Spleen (tissue), 11 donors: ENCODE data around the gene HCAR3. TPM values are rescaled to one million over a fixed set of nuclear protein-coding genes. Genes with fewer than 3 reads are reported as not detected.

Source experiments
- DNase-seq: peaks from one replicate; pipeline ENCODE4 v3.0.0-alpha.2; 2020
- H3K27ac ChIP-seq, 8 donors: fragments of 200-600 bp; sonication (generic) in 7 of 8; 1 replicate in 4 of 8; 2 replicates in 4 of 8; pipeline versions ENCODE4 v1.5.0 to v1.8.0; 2016 to 2021; ENCODE audit warnings: inconsistent platforms in 4 of 8, mild to moderate bottlenecking in 4 of 8, moderate library complexity in 1 of 8
- H3K27me3 ChIP-seq, 7 donors: fragments of 200-600 bp; sonication (generic) in 6 of 7; replicated peaks in 1 of 7; 1 replicate in 4 of 7; 2 replicates in 3 of 7; pipeline versions ENCODE4 v1.5.0 to v1.8.0; 2016 to 2021; ENCODE audit warnings: inconsistent platforms in 3 of 7, mild to moderate bottlenecking in 1 of 7
- H3K36me3 ChIP-seq, 6 donors: fragments of 200-600 bp; sonication (generic) in 5 of 6; 1 replicate in 4 of 6; 2 replicates in 2 of 6; pipeline versions ENCODE4 v1.5.0 to v1.8.0; 2016 to 2021; ENCODE audit warnings: inconsistent platforms in 2 of 6
- H3K4me1 ChIP-seq, 6 donors: fragments of 200-600 bp; sonication (generic) in 5 of 6; 1 replicate in 3 of 6; 2 replicates in 3 of 6; pipeline versions ENCODE4 v1.5.0 to v1.8.0; 2016 to 2021; ENCODE audit warnings: inconsistent platforms in 3 of 6
- H3K4me3 ChIP-seq, 8 donors: fragments of 200-600 bp; sonication (generic) in 7 of 8; 1 replicate in 4 of 8; 2 replicates in 4 of 8; pipeline versions ENCODE4 v1.5.0 to v1.8.0; 2016 to 2021; ENCODE audit warnings: inconsistent platforms in 4 of 8, mild to moderate bottlenecking in 4 of 8, moderate library complexity in 2 of 8
- H3K9me3 ChIP-seq, 8 donors: fragments of 200-600 bp; sonication (generic) in 7 of 8; 1 replicate in 4 of 8; 2 replicates in 4 of 8; pipeline versions ENCODE4 v1.5.0 to v1.8.0; 2016 to 2021; ENCODE audit warnings: inconsistent platforms in 4 of 8
- POLR2A ChIP-seq, 3 donors: fragments of 450-650 bp; IDR thresholded peaks; one replicate each; pipeline ENCODE4 v1.5.1; 2017; ENCODE audit warnings: antibody characterized with exemption in 3 of 3, mild to moderate bottlenecking in 1 of 3
- POLR2AphosphoS5 ChIP-seq, 3 donors: sonication (generic); formaldehyde crosslinking; IDR thresholded peaks; one replicate each; pipeline ENCODE4 v1.5.1; 2017; ENCODE audit warnings: antibody characterized with exemption in 3 of 3
- WGBS, 5 donors: extraction: QIAGEN DNeasy Blood & Tissue Kit in 3 of 5; methylation state at CpG; one replicate each; pipeline versions ENCODE4 v1.1.5 to v1.1.7; 2013 to 2018; 5-methylcytosine and 5-hydroxymethylcytosine counted together
- intact Hi-C: fragments of 100-400 bp; cut with DNase I; formaldehyde crosslinking; loops from one replicate; pipeline ENCODE4 v1.15.0; 2023; ENCODE audit warnings: low total_unique reads
- polyA plus RNA-seq, 3 donors: library from polyadenylated mRNA; stranded (reverse); fragments of 200-250 nt; gene quantifications; one replicate each; pipeline ENCODE4 v1.2.1, GENCODE V29; 2013
- total RNA-seq, 7 donors: library from RNA; depleted of rRNA in 3 of 7; stranded (reverse); fragments of >200 nt in 3 of 7; fragmentation: NEBNext Ultra II Directional in 4 of 7; extraction: Animal tissue kit (Norgen Biotek cat#: 25700) in 4 of 7; gene quantifications; one replicate each; pipeline versions ENCODE4 v1.1.0 to v1.2.1, GENCODE V29; 2016 to 2021
- TF ChIP-seq, protein P1 (sequence below), 11 experiments: fragments of 200-600 bp in 7 of 11; fragments of 450-650 bp in 4 of 11; sonication (generic) in 4 of 11; IDR thresholded peaks in 8 of 11; conservative IDR thresholded peaks in 3 of 11; 1 replicate in 7 of 11; 2 replicates in 4 of 11; pipeline versions ENCODE4 v1.4.0 to v1.8.0; 2016 to 2021; ENCODE audit warnings: antibody characterized with exemption in 11 of 11, inconsistent platforms in 4 of 11, mild to moderate bottlenecking in 1 of 11
- donor health status: healthy with polysubstance abuse.
- donor health status: DM: no; HTN: no; CAD: no; lungs with moderate emphysema.
- donor health status: DM: no; HTN: no; CAD: no.
- donor health status: Bipolar disorder and iron deficiency.
- donor health status: healthy.
- donor health status: DM: no; HTN: no; CAD: no.
- donor health status: DM: yes; HTN: yes; CAD: no.

The HCAR3 gene
- total and polyA plus RNA-seq, 10 donors = 0.36 to 92.8 (median 19.2) TPM

DNA sequence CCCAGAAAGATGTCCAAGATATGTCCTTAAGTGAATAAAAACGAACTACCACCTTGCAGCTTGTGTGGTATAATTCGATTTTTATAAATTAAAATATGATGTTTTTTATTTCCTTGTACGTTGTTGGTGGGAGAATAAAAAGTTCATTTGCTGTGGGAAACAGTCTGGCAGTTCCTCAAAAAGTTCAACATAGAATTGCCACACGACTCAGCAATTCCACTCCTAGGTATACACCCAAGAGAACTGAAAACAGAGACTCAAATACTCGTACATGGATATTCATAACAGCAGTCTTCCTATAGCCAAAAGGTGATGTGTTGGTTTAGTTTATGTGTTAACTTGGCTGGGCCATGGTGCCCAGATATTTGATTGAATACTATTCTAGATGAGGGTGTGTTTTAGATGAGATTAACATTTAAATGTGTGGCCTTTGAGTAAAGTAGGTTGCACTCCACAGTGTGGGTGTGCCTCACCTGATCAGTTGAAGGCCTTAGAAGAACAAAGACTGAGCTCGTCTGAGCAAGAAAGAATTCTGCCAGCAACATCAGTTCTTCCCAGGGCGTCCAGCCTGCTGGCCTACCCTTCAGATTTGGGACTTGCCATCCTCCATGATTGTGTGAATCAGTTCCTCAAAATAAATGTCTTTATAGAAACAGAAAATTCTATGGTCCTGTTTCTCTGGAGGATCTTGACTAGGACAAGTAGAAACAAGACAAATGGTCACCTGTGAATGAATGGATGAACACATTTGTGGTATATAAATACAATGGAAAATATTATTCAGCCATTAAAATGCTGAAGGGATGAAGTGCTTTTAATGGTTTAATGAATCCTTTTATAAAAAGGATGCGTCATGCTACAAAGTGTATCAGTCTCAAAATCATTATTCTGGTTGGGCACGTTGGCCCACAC, 30.9 kb upstream of the HCAR3 start:
- no peak for DNase-seq
- Histone ChIP-seq H3K36me3 (no peaks in the 10 kb centered on the region), H3K4me1 (peaks cover 0 to 52% (median 9%) of the 10 kb centered on the region in 6 donors), H3K27me3 (peaks cover 0 to under 1% (median 0%) of the 10 kb centered on the region in 7 donors), H3K27ac (peak overlapping the region in 5 of 8 donors; percentile 21 to 69 (median 53)), H3K4me3 (no peak overlapping the region), H3K9me3 (no peaks in the 10 kb centered on the region)
- TF ChIP-seq POLR2AphosphoS5 (IDR thresholded peaks at IDR 0.05) (no peak), POLR2A (IDR thresholded peaks at IDR 0.05) (no peak)
- WGBS, 5 donors = 67 to 78% (median 71%) methylated on average over 9 of the region's 9 CpGs
- intact Hi-C loops = no loop called here

DNA sequence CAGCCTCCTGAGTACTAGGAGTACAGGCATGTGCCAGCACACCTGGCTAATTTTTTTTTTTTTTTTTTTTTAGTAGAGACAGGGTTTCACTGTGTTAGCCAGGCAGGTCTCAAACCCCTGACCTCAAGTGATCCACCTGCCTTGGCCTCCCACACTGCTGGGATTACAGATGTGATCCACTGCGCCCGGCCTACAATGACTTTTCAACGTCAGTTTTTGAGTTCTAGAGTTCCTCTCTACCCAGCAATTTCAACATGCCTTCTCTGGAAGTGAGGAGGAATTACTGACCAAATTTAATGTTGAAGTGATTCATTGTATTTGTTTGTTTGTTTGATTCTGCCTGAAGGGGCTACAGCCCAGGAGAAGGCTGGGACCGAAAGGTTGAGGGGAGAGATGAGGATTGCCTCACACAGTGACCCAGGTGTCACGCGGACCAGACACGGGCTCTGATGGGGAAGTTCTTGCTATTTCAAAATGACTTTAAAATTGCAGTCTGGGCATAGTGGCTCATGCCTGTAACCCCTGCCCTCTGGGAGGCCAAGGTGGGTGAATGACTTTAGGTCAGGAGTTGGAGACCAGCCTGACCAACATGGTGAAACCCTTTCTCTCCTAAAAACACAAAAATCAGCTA, 27.4 kb upstream of the HCAR3 start:
- Histone ChIP-seq H3K4me3 (peak overlapping the region in 1 of 8 donors; percentile 47), H3K9me3 (no peaks in the 10 kb centered on the region), H3K27me3 (no peaks in the 10 kb centered on the region), H3K4me1 (peaks cover 0 to 30% (median 0%) of the 10 kb centered on the region in 6 donors), H3K36me3 (no peaks in the 10 kb centered on the region), H3K27ac (peak overlapping the region in 7 of 8 donors; percentile 15 to 81 (median 66))
- TF ChIP-seq POLR2AphosphoS5 (IDR thresholded peaks at IDR 0.05) (peak in 1 of 3 donors; percentile 48), POLR2A (IDR thresholded peaks at IDR 0.05) (no peak)
- DNase-seq = peak; percentile 87
- intact Hi-C loops = no loop called here
- 55 to 88% (median 76%) methylated on average over 7 of the region's 7 CpGs for WGBS, 5 donors

DNA sequence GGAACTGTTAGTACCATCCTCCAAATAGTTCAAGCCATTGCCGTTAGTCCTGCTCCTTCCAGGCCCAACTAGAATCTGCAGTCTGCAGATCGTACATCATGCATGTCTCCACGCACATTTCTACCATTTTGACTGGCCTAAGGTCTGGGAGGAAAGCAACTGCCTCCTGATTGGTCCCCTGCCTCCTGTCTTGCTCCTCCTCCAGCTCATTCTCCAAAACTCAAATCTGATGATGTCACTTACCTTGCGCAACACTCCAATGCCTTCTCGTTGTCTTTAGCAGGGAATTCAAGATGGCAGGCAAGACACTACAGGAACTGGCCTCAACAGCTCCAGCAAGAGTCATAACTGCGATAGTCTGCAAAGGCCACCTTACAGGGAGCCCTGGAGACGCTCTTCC, 23.7 kb upstream of the HCAR3 start:
- WGBS, 5 donors = 91 to 94% (median 92%) methylated on average over 7 of the region's 7 CpGs
- TF ChIP-seq POLR2AphosphoS5 (IDR thresholded peaks at IDR 0.05) (no peak), POLR2A (IDR thresholded peaks at IDR 0.05) (no peak)
- TF ChIP-seq, protein P1, sequence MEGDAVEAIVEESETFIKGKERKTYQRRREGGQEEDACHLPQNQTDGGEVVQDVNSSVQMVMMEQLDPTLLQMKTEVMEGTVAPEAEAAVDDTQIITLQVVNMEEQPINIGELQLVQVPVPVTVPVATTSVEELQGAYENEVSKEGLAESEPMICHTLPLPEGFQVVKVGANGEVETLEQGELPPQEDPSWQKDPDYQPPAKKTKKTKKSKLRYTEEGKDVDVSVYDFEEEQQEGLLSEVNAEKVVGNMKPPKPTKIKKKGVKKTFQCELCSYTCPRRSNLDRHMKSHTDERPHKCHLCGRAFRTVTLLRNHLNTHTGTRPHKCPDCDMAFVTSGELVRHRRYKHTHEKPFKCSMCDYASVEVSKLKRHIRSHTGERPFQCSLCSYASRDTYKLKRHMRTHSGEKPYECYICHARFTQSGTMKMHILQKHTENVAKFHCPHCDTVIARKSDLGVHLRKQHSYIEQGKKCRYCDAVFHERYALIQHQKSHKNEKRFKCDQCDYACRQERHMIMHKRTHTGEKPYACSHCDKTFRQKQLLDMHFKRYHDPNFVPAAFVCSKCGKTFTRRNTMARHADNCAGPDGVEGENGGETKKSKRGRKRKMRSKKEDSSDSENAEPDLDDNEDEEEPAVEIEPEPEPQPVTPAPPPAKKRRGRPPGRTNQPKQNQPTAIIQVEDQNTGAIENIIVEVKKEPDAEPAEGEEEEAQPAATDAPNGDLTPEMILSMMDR (IDR thresholded peaks at IDR 0.05 in 8 of 11, conservative IDR thresholded peaks at IDR 0.05 in 3 of 11) = no peak
- Histone ChIP-seq H3K9me3 (no peaks in the 10 kb centered on the region), H3K4me3 (no peak overlapping the region), H3K36me3 (no peaks in the 10 kb centered on the region), H3K4me1 (peaks cover 0 to 18% (median 0%) of the 10 kb centered on the region in 6 donors), H3K27me3 (no peaks in the 10 kb centered on the region), H3K27ac (no peak overlapping the region)
- intact Hi-C loops = no loop called here
- no peak for DNase-seq

DNA sequence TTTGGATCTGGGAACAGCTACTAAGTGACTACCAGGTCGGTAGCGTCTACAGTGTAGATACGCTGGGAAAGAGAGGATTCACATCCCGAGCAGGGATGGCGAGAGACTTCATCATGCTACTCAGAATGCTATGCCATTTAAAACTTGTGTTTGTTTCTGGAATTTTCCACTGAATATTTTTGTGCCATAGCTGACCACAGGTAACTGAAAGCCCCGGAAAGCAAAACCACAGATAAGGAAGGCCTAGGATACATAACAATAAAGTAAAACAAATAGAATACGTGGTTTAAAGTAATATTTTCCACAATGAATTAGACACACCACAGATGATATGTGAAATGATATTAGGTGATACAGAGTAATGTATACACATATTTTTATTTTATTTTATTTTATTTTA, 22.0 kb upstream of the HCAR3 start:
- H3K4me1 ChIP-seq = peaks cover 0 to 18% (median 4%) of the 10 kb centered on the region in 6 donors
- no peaks in the 10 kb centered on the region for H3K36me3 ChIP-seq
- H3K9me3 ChIP-seq = no peaks in the 10 kb centered on the region
- DNase-seq = no peak
- H3K27me3 ChIP-seq = no peaks in the 10 kb centered on the region
- TF ChIP-seq, protein P1 (IDR thresholded peaks at IDR 0.05 in 8 of 11, conservative IDR thresholded peaks at IDR 0.05 in 3 of 11) = no peak
- TF ChIP-seq POLR2A (IDR thresholded peaks at IDR 0.05) = no peak
- TF ChIP-seq POLR2AphosphoS5 (IDR thresholded peaks at IDR 0.05) = no peak
- intact Hi-C loops = no loop called here
- WGBS, 5 donors = 72 to 81% (median 76%) methylated on average over 7 of the region's 7 CpGs
- H3K27ac ChIP-seq = no peak overlapping the region
- no peak overlapping the region for H3K4me3 ChIP-seq

DNA sequence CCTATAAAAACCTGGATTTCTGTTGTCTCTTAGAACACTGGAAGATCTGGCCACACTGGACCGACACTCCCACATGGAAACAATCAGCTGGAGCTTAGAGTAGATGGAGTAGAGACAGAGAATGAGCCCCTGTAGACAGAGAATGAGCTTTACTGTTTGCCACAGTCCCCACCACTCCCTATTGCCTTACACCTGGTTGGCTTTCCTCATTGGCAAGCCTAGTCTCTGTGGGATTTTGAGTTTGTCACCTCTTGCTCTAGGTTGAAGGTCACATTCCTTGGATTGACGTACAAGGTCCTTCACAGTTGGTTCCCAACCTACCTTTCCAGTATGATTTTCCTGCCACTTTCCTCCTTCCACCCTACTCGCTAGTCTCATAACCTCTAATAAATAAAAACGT, 16.0 kb upstream of the HCAR3 start:
- peaks cover 0 to 7% (median 0%) of the 10 kb centered on the region in 7 donors for H3K27me3 ChIP-seq
- 89 to 96% (median 91%) methylated on average over 4 of the region's 4 CpGs for WGBS, 5 donors
- no peak for DNase-seq
- peaks cover 0 to 31% (median 18%) of the 10 kb centered on the region in 6 donors for H3K4me1 ChIP-seq
- H3K36me3 ChIP-seq = no peaks in the 10 kb centered on the region
- intact Hi-C loops = no loop called here
- H3K4me3 ChIP-seq = no peak overlapping the region
- H3K27ac ChIP-seq = peak overlapping the region in 6 of 8 donors; percentile 14 to 75 (median 55)
- H3K9me3 ChIP-seq = no peaks in the 10 kb centered on the region
- TF ChIP-seq, protein P1 (IDR thresholded peaks at IDR 0.05 in 8 of 11, conservative IDR thresholded peaks at IDR 0.05 in 3 of 11) = no peak
- TF ChIP-seq POLR2AphosphoS5 (IDR thresholded peaks at IDR 0.05) (no peak), POLR2A (IDR thresholded peaks at IDR 0.05) (no peak)
